NCI-H460 (cell line): ENCODE measurements around the gene MRPS27. TPM values are rescaled to one million over a fixed set of nuclear protein-coding genes. Genes with fewer than 3 reads are reported as not detected.
"Not testable (repeated sequence)": the region's sequence is repeated elsewhere in the genome, so short reads cannot be mapped to it uniquely, and the experiment has no call there.

Experiments
- DNase-seq: peaks from one replicate; pipeline ENCODE4 v3.0.0-alpha.2; 2016; ENCODE audit warnings: low read depth; ENCODE audit errors: extremely low read depth
- small RNA-seq, 2 experiments: library from RNA; depleted of rRNA; stranded (forward); fragments of <200 nt; gene quantifications; one replicate each; pipeline ENCODE3, GENCODE V24; 2014
- total RNA-seq: library from RNA; depleted of rRNA; stranded (reverse); fragments of >200 nt; shearing (Covaris generic); gene quantifications from 2 replicates; pipeline ENCODE4 v1.2.3, GENCODE V29; 2014; rRNA removed

MRPS27 gene
- total RNA-seq, 1 experiment from 2014 or later = 139 TPM

DNA sequence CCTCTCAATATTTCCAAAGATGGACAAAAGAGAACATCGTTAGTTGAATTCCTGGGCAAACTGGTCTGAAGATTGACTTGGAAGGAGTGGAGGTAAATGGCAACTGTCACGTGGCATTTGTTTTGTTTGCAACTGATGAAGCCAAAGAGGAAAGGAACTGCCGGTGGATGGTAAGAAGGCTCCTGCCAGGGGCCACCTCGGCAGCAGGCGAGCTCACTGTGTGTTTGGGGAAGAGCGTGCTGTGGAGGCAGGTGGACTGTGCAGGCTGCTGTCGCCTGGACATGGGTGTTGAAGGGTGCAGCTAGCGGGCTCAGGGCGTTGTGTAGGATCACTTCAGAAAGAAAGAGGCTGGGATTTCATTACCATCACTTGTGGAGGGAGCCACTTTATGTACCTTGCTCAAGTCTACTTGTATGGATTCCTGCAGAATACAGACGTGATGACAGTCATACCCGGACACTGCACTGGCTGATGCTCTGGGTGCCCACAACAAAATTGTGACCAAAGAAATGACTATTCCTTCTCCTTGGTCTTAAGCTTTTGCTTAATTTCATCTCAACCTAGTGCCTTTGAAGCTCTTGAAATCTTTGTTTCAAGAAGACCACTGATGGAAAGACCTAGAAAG is 140.1 kb downstream of the MRPS27 start:
- no peak for DNase-seq

- peak; percentile 14 for DNase-seq
Observed at GRCh38 chr5:72179028-72179815, 140.8 kb downstream of the MRPS27 start.

GRCh38 chr5:72177538-72177937 is 142.5 kb downstream of the MRPS27 start:
- no peak for DNase-seq

- no peak for DNase-seq
Observed at GRCh38 chr5:72172786-72173185, 147.3 kb downstream of the MRPS27 start.

DNA sequence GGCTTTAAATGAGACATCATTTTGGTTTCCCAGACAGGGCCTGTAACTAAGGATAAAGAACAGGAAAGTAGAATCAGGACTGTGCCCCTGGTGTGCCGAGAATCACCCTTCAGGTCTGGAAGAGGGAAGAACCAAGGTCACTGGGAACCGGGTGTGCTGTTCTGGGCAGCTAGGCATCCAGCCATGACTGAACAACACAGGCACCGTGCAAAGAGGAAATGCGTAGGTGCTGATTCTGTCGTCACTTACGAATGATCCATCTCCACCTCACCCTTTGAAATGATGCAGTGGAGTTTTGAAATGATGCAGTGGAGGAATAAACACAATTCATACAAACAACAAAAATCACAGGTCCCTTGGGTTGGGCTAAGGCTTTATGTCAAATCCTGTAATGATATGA is 148.4 kb downstream of the MRPS27 start:
- DNase-seq = no peak

GRCh38 chr5:72171181-72171580 is 148.9 kb downstream of the MRPS27 start:
- DNase-seq = not testable (repeated sequence)

DNA sequence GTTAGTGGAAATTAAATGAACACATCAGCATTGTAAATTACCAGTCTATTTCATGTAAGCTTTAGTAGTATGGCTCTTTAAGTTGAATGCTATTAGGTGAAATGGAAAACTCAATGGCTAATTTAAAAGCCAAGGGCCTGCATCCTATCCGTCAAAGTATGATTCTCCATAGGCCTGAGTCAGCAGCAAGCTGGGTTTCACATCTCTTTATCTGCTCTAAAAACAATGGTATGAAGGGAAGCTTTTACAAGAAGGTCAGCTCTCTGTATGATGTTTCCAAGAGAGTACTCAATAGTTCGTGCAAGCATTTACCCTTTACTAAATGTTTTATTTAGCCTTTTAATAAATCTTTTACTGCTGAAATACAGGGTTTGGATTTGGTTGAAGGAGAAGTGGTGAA is 149.9 kb downstream of the MRPS27 start:
- no peak for DNase-seq

Small RNA genes lying within 50 kb of the gene (small RNA-seq; reads per million reads assigned to genes)
- gene MIR4803 = 0.02 to 0.06 reads per million in 2 experiments
- gene RN7SL153P = 0 reads per million in 2 experiments

Other genes with a start within 250 kb of the MRPS27 start
- 63.7 and 69.9 TPM in 2 replicates for gene MAP1B, start 212.8 kb downstream of the MRPS27 start, total RNA-seq
- 17.2 and 20.3 TPM in 2 replicates for gene PTCD2, start 133 bp upstream of the MRPS27 start, total RNA-seq
- not detected in 2 replicates for gene ZNF366, start 187.2 kb upstream of the MRPS27 start, total RNA-seq